Activated T-helper 1 cell treated with anti-CD3 and anti-CD28 coated beads, Interleukin-12 subunit alpha, Interleukin-12 subunit beta, Interleukin-2, Interleukin-4 antibody, amounts not matched to agents 30 ng/mL and 10 ng/mL and 1 ng/mL, durations not matched to agents 14 hours and 24 hours and 36 hours (primary cell): ENCODE measurements around the gene PAXIP1. TPM values are rescaled to one million over a fixed set of nuclear protein-coding genes. Genes with fewer than 3 reads are reported as not detected.
"Not testable (repeated sequence)": the region's sequence is repeated elsewhere in the genome, so short reads cannot be mapped to it uniquely, and the experiment has no call there.

Source experiments
- DNase-seq: peaks from one replicate; pipeline ENCODE4 v3.0.0; 2021; ENCODE audit warnings: low spot score
- H3K27ac Mint-ChIP-seq: one replicate; pipeline ENCODE4 v1.8.0; 2021; ENCODE audit warnings: mild to moderate bottlenecking, mixed read lengths
- H3K27me3 Mint-ChIP-seq: one replicate; pipeline ENCODE4 v1.8.0; 2022; ENCODE audit warnings: mild to moderate bottlenecking, moderate library complexity, mixed read lengths; ENCODE audit not compliant: insufficient read depth
- H3K36me3 Mint-ChIP-seq: one replicate; pipeline ENCODE4 v1.8.0; 2021; ENCODE audit warnings: low read depth, mixed read lengths
- H3K4me1 Mint-ChIP-seq: one replicate; pipeline ENCODE4 v1.8.0; 2021; ENCODE audit warnings: low read depth, mixed read lengths
- H3K4me3 Mint-ChIP-seq: one replicate; pipeline ENCODE4 v1.8.0; 2021; ENCODE audit warnings: mild to moderate bottlenecking, moderate library complexity, mixed read lengths
- H3K9me3 Mint-ChIP-seq: one replicate; pipeline ENCODE4 v1.8.0; 2021; ENCODE audit warnings: mixed read lengths
- intact Hi-C: fragments of 100-400 bp; cut with micrococcal nuclease; formaldehyde crosslinking; loops from one replicate; pipeline ENCODE4 v1.15.1; 2024
- total RNA-seq: library from RNA; stranded (reverse); gene quantifications from 2 replicates; pipeline ENCODE4 v1.2.3, GENCODE V29; 2022

Gene PAXIP1
- total RNA-seq, 1 donor from 2014 or later, result 36.2 TPM

DNA sequence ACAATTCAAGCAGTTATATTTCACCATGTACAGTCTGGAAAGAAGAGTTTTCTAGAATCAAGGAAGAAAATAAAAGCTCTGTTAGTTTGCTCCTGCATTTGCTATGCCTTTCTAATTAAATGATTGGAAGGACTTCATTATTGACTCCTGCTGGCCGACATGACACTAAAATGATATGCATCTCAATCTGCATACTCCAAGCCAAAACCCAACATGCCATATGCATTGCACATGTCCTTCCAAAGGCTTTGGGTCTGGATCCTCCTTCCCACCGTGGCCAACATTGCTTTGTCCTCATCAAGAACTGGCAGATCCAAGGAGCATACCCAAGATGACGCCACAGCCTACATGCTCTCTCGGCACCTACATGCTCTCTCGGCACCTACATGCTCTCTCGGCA, 46.5 kb downstream of the PAXIP1 start:
- Mint-ChIP-seq H3K9me3 (no peaks in the 10 kb centered on the region), H3K4me1 (no peaks in the 10 kb centered on the region), H3K4me3 (no peak overlapping the region), H3K27ac (peak overlapping the region; percentile 34), H3K27me3 (no peaks in the 10 kb centered on the region), H3K36me3 (peaks cover 39% of the 10 kb centered on the region)
- intact Hi-C loops, result no loop called here
- DNase-seq, result no peak

DNA sequence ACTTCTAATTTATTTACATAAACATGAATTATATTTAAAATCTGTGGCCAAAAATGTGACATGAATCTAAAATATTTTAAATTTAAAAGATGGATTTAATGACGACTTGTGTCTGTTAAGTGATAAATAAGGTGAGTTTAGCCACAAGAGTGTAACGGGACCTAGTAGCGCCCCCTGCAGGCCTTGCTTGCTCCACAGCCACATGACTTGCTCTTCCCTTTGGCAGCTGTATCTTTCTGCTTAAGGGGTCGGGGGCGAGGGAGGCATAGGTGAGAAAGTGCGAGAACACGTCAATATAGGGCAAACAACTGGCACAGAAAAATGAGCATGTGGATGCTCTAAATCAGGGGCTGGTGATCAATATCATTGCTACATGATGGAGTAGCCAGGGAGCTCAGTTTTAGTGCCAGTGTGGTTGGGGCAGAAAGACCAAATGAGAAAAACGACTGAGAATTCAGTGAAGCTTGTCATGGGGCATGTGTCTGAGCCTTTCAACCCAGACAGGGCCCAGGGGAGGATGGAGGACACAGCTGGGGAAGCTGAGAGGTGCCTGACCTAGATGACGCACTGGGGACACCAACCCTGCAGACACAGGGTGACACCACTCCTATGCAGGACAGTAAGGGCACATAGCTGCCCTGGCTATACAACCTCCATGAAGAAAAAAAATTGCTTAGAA, 49.8 kb downstream of the PAXIP1 start:
- H3K36me3 Mint-ChIP-seq, result peaks cover 35% of the 10 kb centered on the region
- no peak for DNase-seq
- no peaks in the 10 kb centered on the region for H3K27me3 Mint-ChIP-seq
- no peak overlapping the region for H3K27ac Mint-ChIP-seq
- no peaks in the 10 kb centered on the region for H3K4me1 Mint-ChIP-seq
- no peak overlapping the region for H3K4me3 Mint-ChIP-seq
- H3K9me3 Mint-ChIP-seq, result no peaks in the 10 kb centered on the region
- intact Hi-C loops, result loop anchor here (1.0 kb wide), 2 partner anchors 26 to 40 kb away; no protein-coding TSS in a partner anchor

DNA sequence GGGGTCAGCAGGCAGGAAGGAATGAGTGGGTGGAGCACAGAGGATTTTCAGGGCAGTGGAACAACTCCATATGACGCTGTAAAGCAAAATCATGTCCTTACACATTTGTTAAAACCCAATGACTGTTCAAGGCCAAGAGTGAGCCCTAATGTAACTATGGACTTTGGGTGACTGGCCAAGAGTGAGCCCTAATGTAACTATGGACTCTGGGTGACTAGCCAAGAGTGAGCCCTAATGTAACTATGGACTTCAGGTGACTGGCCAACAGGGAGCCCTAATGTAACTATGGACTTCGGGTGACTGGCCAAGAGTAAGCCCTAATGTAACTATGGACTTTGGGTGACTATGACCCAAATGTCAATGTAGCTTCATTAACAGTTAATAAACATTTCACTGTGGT, 52.0 kb downstream of the PAXIP1 start:
- H3K9me3 Mint-ChIP-seq, result no peaks in the 10 kb centered on the region
- H3K4me3 Mint-ChIP-seq, result no peak overlapping the region
- no peaks in the 10 kb centered on the region for H3K27me3 Mint-ChIP-seq
- intact Hi-C loops, result no loop called here
- no peak overlapping the region for H3K27ac Mint-ChIP-seq
- peaks cover 36% of the 10 kb centered on the region for H3K36me3 Mint-ChIP-seq
- no peaks in the 10 kb centered on the region for H3K4me1 Mint-ChIP-seq
- DNase-seq, result no peak

DNA sequence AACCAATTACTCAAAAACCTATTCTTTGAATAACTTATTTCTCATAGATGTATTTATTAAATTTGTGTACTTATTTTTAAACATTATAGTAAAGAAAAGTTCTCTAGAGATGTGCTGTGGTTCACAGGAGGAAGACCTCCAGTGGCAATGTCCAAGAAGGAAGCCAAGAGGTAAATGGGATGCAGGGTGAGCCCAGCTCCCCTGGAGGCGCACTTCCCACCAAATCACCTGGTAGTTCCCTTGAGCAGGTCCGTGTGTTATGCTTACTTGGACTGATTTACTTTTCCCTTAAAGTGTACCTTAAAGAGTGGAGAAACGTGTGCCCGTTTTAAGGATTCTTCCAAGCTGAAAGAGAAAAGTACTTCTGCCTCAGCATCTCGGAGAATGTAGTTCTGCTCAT, 55.3 kb downstream of the PAXIP1 start:
- H3K27ac Mint-ChIP-seq, result no peak overlapping the region
- H3K36me3 Mint-ChIP-seq, result peaks cover 36% of the 10 kb centered on the region
- no peaks in the 10 kb centered on the region for H3K4me1 Mint-ChIP-seq
- DNase-seq, result no peak
- H3K9me3 Mint-ChIP-seq, result no peaks in the 10 kb centered on the region
- H3K27me3 Mint-ChIP-seq, result no peaks in the 10 kb centered on the region
- no peak overlapping the region for H3K4me3 Mint-ChIP-seq
- intact Hi-C loops, result no loop called here

DNA sequence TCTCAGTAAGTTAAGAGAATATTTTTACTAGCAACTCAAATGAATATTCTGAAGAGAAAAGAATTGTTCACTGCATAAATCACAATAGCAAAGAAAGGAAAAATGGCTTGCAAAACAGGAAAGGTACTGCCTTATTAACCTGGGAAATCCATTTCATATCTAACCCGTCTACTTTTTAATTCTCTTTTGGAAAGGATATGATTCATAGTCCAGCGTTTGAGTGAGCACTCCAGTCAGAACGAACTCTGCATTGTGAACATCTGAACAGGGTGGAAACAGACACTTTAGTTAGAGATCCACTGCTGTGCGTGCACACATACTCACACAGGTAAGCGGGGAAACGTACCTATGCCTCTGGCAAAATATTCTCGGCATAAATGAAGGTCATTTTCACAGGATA, 56.8 kb downstream of the PAXIP1 start:
- H3K4me3 Mint-ChIP-seq, result no peak overlapping the region
- H3K36me3 Mint-ChIP-seq, result peaks cover 34% of the 10 kb centered on the region
- no peaks in the 10 kb centered on the region for H3K4me1 Mint-ChIP-seq
- H3K27me3 Mint-ChIP-seq, result no peaks in the 10 kb centered on the region
- no peak for DNase-seq
- intact Hi-C loops, result no loop called here
- H3K9me3 Mint-ChIP-seq, result no peaks in the 10 kb centered on the region
- H3K27ac Mint-ChIP-seq, result no peak overlapping the region

DNA sequence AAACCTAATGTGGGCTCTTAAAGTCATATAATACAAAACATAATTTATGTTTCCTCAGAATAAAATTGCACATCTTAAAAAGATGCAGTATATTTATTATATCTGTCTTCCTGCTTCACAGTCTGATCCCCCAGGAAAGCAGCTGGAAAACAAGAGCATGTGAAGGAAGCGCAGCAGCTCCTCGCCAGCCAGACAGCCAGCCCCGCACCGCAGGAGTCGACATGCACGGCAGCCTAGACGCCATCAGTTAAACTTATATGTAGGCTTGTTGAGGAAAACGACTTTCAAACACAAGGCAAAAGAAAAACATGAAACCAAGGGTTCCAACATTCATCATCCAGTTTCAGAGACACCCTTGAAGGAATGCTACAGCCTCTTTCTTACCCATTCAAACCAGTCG, 59.0 kb downstream of the PAXIP1 start:
- intact Hi-C loops, result no loop called here
- H3K36me3 Mint-ChIP-seq, result peaks cover 25% of the 10 kb centered on the region
- no peaks in the 10 kb centered on the region for H3K9me3 Mint-ChIP-seq
- no peak for DNase-seq
- H3K4me3 Mint-ChIP-seq, result no peak overlapping the region
- no peak overlapping the region for H3K27ac Mint-ChIP-seq
- H3K4me1 Mint-ChIP-seq, result no peaks in the 10 kb centered on the region
- H3K27me3 Mint-ChIP-seq, result no peaks in the 10 kb centered on the region

DNA sequence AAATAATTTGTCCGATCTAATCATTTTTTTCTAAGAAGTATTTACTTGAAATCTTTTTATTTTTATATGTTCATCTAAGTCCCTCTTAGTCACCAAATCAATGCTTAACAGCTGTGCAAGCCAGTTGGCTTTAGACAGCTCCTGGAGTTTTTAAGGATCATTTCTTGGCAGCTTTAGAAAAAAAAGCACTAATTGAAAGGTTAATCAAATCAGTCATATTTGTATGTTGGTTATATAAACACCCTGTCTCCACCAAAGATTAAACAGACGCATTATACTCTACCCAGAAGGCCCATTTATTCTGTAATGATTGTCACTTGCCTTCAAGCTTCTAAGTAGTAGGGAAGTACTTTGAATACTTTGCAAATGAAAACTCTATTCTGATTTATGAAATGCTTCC, 60.2 kb downstream of the PAXIP1 start:
- Mint-ChIP-seq H3K36me3 (peaks cover 24% of the 10 kb centered on the region), H3K4me3 (no peak overlapping the region), H3K4me1 (no peaks in the 10 kb centered on the region), H3K27ac (no peak overlapping the region), H3K27me3 (no peaks in the 10 kb centered on the region), H3K9me3 (no peaks in the 10 kb centered on the region)
- DNase-seq, result no peak
- intact Hi-C loops, result no loop called here

DNA sequence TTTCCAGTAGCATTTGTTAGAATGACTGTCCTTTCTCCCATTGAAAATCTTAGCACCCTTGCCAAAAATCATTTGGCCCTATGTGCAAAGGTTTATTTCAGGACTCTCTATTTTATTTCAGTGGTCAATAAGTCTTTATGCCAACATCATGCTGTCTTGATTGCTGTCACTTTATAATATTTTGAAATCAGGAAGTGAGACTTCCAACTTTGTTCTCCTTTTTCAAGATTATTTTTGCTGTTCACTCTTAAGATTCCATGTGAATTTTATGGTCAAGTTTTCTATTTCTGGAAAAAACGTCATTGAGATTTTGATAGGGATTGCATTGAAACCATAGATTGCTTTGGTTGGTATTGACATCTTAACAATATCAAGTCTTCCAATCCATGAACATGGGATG, 65.1 kb downstream of the PAXIP1 start:
- no peak for DNase-seq
- Mint-ChIP-seq H3K36me3 (peaks cover 14% of the 10 kb centered on the region), H3K27ac (no peak overlapping the region), H3K27me3 (no peaks in the 10 kb centered on the region), H3K9me3 (peaks cover 29% of the 10 kb centered on the region), H3K4me3 (no peak overlapping the region), H3K4me1 (no peaks in the 10 kb centered on the region)
- intact Hi-C loops, result no loop called here

DNA sequence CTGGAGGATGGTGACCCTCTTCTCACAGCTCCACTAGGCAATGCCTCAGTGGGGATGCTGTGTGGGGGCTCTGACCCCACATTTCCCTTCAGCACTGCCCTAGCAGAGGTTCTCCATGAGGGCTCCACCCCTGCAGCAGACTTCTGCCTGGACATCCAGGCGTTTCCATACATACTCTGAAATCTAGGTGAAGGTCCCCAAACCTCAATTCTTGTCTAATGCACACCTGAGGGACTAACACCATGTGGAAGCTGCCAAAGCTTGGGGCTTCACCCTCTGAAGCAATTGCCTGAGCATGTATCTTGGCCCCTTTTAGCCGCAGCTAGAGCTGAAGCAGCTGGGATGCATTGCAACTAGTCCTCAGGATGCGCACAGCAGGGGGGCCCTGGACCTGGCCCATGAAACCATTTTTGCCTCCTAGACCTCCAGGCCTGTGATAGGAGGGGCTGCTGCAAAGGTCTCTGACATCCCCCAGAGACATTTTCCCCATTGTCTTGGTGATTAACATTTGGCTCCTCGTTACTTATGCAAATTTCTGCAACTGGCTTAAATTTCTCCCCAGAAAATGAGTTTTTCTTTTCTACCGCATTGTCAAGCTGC, 68.5 kb downstream of the PAXIP1 start:
- H3K4me1 Mint-ChIP-seq, DNase-seq, H3K27ac Mint-ChIP-seq, H3K27me3 Mint-ChIP-seq, H3K4me3 Mint-ChIP-seq, intact Hi-C loops: not testable (repeated sequence)
- Mint-ChIP-seq H3K36me3 (peaks cover 10% of the 10 kb centered on the region), H3K9me3 (peaks cover 29% of the 10 kb centered on the region)

DNA sequence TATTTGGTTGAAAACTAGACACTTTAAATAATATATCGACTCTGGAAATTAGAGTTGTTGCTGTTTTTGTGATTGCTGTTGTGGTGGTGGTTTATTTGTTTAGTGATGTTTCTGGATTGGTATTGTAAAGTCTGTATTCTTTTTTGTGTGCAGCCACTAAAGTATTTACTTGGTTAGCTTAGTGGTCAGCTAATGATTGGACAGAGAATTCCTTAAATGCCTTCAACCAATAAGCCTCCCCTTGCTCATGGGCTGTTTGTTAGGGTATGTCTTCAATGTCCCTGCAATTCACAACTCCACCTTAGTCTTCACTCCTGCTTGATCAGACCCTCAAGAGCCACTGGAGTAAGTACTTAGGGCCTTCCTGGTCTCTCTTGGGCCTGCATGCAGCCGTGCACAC, 71.0 kb downstream of the PAXIP1 start:
- Mint-ChIP-seq H3K4me1 (peaks cover 25% of the 10 kb centered on the region), H3K27ac (no peak overlapping the region), H3K4me3 (no peak overlapping the region), H3K27me3 (peaks cover 5% of the 10 kb centered on the region), H3K9me3 (peaks cover 29% of the 10 kb centered on the region), H3K36me3 (peaks cover 10% of the 10 kb centered on the region)
- intact Hi-C loops, result no loop called here
- no peak for DNase-seq

DNA sequence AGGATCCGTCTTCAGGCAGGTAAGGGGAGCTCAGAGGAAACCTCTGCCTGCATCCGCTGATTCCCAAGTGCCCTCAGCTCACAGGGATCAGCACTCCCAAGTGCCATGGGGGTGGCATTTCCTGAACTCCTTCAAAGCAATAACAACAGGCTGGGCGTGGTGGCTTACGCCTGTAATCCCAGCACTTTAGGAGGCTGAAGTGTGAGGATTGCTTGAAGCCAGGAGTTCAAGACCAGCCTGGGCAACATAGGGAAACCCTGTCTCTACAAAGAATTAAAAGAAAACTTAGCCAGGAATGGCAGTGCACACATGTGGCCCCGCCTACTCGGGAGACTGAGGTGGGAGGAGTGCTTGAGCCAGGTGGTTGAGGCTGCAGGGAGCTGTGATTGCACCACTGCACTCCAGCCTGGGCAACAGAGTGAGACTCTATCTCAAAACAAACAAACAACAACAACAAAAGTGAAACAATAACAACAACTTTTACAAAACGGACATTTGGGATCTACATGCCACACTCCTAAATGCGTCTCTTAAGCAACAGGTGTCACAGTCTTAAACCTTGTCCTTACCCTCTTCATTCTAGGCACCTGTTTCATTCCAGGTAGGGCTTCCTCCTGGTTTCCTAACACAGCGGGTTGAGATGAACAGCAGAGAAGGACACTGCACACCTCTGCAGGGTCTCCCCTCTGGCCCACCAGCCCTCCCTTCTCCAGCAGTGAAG, 73.8 kb downstream of the PAXIP1 start:
- no peak for DNase-seq
- peaks cover 25% of the 10 kb centered on the region for H3K4me1 Mint-ChIP-seq
- H3K27me3 Mint-ChIP-seq, result peaks cover 25% of the 10 kb centered on the region
- peak overlapping the region; percentile 93 for H3K27ac Mint-ChIP-seq
- intact Hi-C loops, result loop anchor here (2.0 to 10.0 kb wide), 3 partner anchors 606 to 1964 kb away; partner anchors contain the start of gene LMBR1
- H3K4me3 Mint-ChIP-seq, result peak overlapping the region; percentile 94
- H3K9me3 Mint-ChIP-seq, result peaks cover 12% of the 10 kb centered on the region
- peaks cover 4% of the 10 kb centered on the region for H3K36me3 Mint-ChIP-seq

DNA sequence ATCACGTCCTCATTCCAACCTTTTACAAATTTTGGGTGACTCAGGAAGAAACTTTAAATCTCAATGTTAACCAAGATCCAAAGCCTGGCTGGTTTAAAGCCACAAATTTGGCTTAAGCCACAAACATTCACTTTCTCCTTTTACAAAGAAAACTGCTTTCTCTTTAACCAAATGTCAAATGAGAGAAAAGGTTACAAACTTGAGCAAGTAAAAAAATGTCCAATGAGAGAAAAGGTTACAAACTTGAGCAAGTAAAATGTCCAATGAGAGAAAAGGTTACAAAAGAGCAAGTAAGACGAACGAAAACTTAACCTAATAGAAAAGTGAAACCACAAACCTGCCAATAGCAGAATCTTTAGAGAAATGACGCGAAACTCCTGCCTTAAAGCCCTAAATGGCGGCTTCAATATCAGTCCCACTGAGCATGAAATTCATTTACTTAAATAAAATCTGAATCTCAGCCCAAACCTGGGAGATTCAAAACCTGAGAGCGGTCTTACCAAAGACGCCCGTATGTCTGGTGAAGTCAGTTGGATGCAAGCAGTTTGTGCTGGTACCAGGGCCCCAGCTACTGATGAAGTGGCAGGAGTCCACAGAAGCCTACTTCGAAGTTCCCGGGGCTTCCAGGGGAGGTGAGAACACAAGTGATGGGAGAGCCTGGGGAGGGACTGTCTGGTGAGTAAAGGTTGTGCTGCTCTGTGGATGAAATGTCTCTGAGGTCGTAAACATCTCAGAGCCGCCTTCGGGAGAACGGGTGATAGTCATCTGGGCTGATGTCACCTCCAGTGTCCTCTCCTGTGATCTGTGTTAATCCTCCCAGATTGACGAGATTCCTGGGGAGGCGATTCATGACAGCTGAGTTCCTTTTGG, 74.6 kb downstream of the PAXIP1 start:
- Mint-ChIP-seq H3K4me1 (peaks cover 25% of the 10 kb centered on the region), H3K36me3 (no peaks in the 10 kb centered on the region), H3K27ac (peak overlapping the region; percentile 93), H3K4me3 (peak overlapping the region; percentile 94), H3K9me3 (peaks cover 4% of the 10 kb centered on the region), H3K27me3 (peaks cover 27% of the 10 kb centered on the region)
- intact Hi-C loops, result loop anchor here (1.0 to 10.0 kb wide), 10 partner anchors 15 to 1964 kb away; partner anchors contain the start of genes LMBR1, PAXIP1 and RBM33
- DNase-seq, result peak; percentile 36
